Retinal pigment epithelial cell (primary cell): ENCODE data around the gene TGM4.

Experiments
- DNase-seq: peaks from one replicate; pipeline ENCODE4 v3.0.0-alpha.2; 2010; ENCODE audit warnings: low read depth
- H3K4me3 ChIP-seq: 2 replicates; pipeline ENCODE4 v1.5.1; 2011; ENCODE audit warnings: mild to moderate bottlenecking, low read length, control low read depth, moderate library complexity
- CTCF ChIP-seq: conservative IDR thresholded peaks from 2 replicates; pipeline ENCODE4 v1.5.1; 2011; ENCODE audit warnings: low read depth, low read length, control low read depth, inconsistent platforms

The TGM4 gene

GRCh38 chr3:44950275-44950734 lies 75.9 kb downstream of the TGM4 start:
- no peak overlapping the region for H3K4me3 ChIP-seq
- no peak for DNase-seq
- no peak for TF ChIP-seq CTCF

DNA sequence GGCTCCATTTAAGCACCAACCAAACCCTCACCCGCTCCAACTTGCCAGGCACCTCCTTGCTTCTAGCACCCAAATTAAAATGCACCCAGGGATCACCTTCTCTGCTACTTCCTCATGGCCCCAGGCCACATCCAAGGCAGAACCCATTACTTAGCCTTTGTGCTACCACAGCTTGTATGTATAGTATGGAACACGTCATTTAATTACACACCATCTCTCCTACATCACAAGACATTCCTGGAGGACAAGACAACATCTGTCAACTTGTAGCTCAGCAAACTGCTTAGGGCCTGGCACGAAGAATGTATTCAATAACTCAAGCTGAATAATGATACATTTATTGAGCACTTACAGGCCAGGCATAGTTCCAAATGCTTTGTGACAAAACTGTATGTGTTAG lies 78.3 kb downstream of the TGM4 start:
- no peak for DNase-seq
- TF ChIP-seq CTCF, result no peak
- H3K4me3 ChIP-seq, result no peak overlapping the region

DNA sequence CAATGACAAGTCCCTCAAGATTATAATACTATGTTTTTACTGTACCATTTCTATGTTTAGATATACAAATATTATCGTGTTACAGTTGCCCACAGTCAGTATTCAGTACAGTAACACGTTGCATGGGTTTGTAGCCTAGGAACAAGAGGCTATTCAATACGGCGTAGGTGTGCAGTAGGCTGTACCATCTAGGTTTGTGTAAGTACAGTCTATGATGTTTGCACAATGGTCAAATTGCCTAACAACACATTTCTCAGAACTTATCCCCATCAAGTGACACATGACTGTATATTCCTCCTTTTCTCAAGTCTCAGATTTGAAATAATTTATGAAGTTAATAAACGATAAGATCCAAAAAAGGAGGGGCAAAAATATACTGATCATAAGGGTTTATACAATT lies 79.9 kb downstream of the TGM4 start:
- no peak for DNase-seq
- TF ChIP-seq CTCF, result no peak
- no peak overlapping the region for H3K4me3 ChIP-seq

- no peak for TF ChIP-seq CTCF
- no peak for DNase-seq
- H3K4me3 ChIP-seq, result no peak overlapping the region
Measured at GRCh38 chr3:44954962-44955361, 80.6 kb downstream of the TGM4 start.

GRCh38 chr3:44955917-44956316 lies 81.5 kb downstream of the TGM4 start:
- no peak overlapping the region for H3K4me3 ChIP-seq
- TF ChIP-seq CTCF, result no peak
- no peak for DNase-seq

DNA sequence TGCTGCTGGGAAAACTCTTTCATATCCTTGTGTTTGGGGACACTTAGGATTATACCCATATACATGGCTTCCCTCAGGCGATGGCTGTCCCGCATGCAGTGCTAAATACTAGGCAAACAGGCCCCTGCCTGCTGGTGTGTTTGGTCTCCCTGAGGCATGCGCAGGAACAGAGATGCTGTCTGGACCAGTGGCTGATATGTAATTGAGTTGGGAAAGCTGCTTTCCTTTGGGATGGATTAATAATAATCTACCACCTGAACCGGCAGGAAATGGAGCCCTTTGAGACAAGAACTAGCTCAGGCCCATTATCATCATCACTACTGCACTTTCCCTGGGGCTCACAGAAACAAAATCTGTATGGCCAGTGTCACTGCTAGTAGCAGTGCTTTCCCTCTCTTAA lies 83.6 kb downstream of the TGM4 start:
- DNase-seq, result no peak
- no peak overlapping the region for H3K4me3 ChIP-seq
- TF ChIP-seq CTCF, result no peak

DNA sequence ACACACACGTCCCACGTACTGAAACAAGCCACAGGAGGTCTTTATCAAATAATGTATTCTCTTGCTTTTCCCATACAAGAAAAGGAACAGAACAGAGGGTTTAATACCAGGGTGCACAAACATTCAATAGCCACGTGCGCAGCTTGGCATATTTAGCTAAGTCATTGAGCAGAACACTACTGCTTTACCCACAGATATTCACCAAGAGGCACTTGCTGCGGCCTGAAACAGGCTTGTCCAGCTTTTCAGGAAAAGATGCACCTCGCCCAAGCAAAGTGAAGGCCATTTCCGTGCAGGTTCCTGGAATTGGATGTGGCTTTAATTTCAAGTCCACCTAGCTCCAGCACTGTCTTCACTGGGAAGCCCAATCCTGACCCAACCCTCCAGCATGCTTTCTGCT lies 84.0 kb downstream of the TGM4 start:
- no peak overlapping the region for H3K4me3 ChIP-seq
- no peak for TF ChIP-seq CTCF
- no peak for DNase-seq
